ENCODE measurements around the gene SSR2.

SSR2 gene

GRCh38 chr1:155976913-155977689, 43.6 kb downstream of the SSR2 start:
- POLR2A ChIA-PET: interaction anchor here (0.5 to 4.4 kb wide), 16 partner anchors 9 to 310 kb away, joined by 3 to 28 read pairs (median 4); partner anchors contain the start of genes KHDC4 and SYT11
- TF ChIP-seq MZF1 (tag by site-specific recombination; IDR thresholded peaks at IDR 0.05; ENCODE audit: borderline replicate concordance) (0 out of 2 replicates have a peak, but pooled peaks have one; percentile 83), ZNF639 (tag by site-specific recombination; IDR thresholded peaks at IDR 0.05) (no peak), ZNF843 (tag by site-specific recombination; IDR thresholded peaks at IDR 0.05) (no peak), ZNF785 (tag by site-specific recombination; IDR thresholded peaks at IDR 0.05) (no peak), SP7 (tag by site-specific recombination; IDR thresholded peaks at IDR 0.05) (peak; percentile 94), ZNF366 (tag by site-specific recombination; conservative IDR thresholded peaks at IDR 0.05) (peak; percentile 47; the same call in 1 of the 2 replicates), ZNF214 (tag by site-specific recombination; IDR thresholded peaks at IDR 0.05; ENCODE audit: borderline replicate concordance) (no peak), ZNF391 (tag by site-specific recombination; IDR thresholded peaks at IDR 0.05; ENCODE audit: borderline replicate concordance, low read depth) (no peak), HIC1 (tag by site-specific recombination; IDR thresholded peaks at IDR 0.05) (peak; percentile 34; the same call in 1 of the 2 replicates), ZBTB20 (tag by site-specific recombination; IDR thresholded peaks at IDR 0.05) (peak; percentile 70), BCL11A (tag by site-specific recombination; IDR thresholded peaks at IDR 0.05; ENCODE audit: low read depth) (0 out of 2 replicates have a peak, but pooled peaks have one; percentile 55), KLF8 (tag by site-specific recombination; IDR thresholded peaks at IDR 0.05) (no peak), ZBTB26 (tag by site-specific recombination; optimal IDR thresholded peaks at IDR 0.05) (no peak), BCL11B (tag by site-specific recombination; IDR thresholded peaks at IDR 0.05; ENCODE audit: low read depth) (peak; percentile 70; the same call in 1 of the 2 replicates), ZNF513 (tag by site-specific recombination; IDR thresholded peaks at IDR 0.05) (no peak), ZNF529 (tag by site-specific recombination; IDR thresholded peaks at IDR 0.05; ENCODE audit: insufficient replicate concordance) (no peak), ZNF239 (tag by site-specific recombination; IDR thresholded peaks at IDR 0.05) (no peak), ZNF184 (tag by site-specific recombination; IDR thresholded peaks at IDR 0.05) (no peak), KLF1 (tag by site-specific recombination; IDR thresholded peaks at IDR 0.05) (peak; percentile 8; the same call in 1 of the 2 replicates)

More at GRCh38 chr1:155976913-155977689, 43.6 kb downstream of the SSR2 start:
- CTCF ChIA-PET: interaction anchor here (0.5 to 4.7 kb wide), 13 partner anchors 12 to 528 kb away, joined by 3 to 45 read pairs (median 4); partner anchors contain the start of gene RXFP4
- peaks cover 0 to 7% of the 10 kb centered on the region in 2 experiments; a peak in 2 of 3 replicates for H3K36me3 ChIP-seq (ENCODE audit: control insufficient read depth in 2 of 2, insufficient read depth in 1 of 2, low read length in 2 of 2)
- H3K9me3 ChIP-seq (ENCODE audit: control insufficient read depth, insufficient read depth, low read depth, low read length): no peaks in the 10 kb centered on the region
- H3K27ac ChIP-seq (ENCODE audit: extremely low read depth, low read depth, low read length): peak overlapping the region; percentile 97
- H3K4me1 ChIP-seq (ENCODE audit: control insufficient read depth, insufficient read depth, low read length): peaks cover 36% of the 10 kb centered on the region
- peak overlapping the region; percentile 91 for H3K4me3 ChIP-seq (ENCODE audit: low read depth, low read length)

All from HEK293 (cell line).